Thyroid gland (tissue), 4 donors: ENCODE data around the gene DBF4B. TPM values are rescaled to one million over a fixed set of nuclear protein-coding genes. Genes with fewer than 3 reads are reported as not detected.

ENCODE experiments used
- DNase-seq, 2 donors: peaks; one replicate each; pipeline ENCODE4 v3.0.0-alpha.2; 2019
- H3K27ac ChIP-seq, 3 donors: fragments of 200-600 bp; sonication (generic); 1 replicate in 2 of 3; 2 replicates in 1 of 3; pipeline ENCODE4 v1.5.1; 2016 to 2019; ENCODE audit warnings: mild to moderate bottlenecking in 1 of 3, moderate library complexity in 1 of 3
- H3K27me3 ChIP-seq: fragments of 200-600 bp; sonication (generic); one replicate; pipeline ENCODE4 v1.5.1; 2019
- H3K36me3 ChIP-seq, 2 donors: fragments of 200-600 bp; sonication (generic); one replicate each; pipeline ENCODE4 v1.5.1; 2016 to 2019
- H3K4me1 ChIP-seq, 2 donors: fragments of 200-600 bp; sonication (generic); one replicate each; pipeline ENCODE4 v1.5.1; 2017 to 2019
- H3K4me3 ChIP-seq, 3 donors: fragments of 200-600 bp; sonication (generic); replicated peaks in 1 of 3; 1 replicate in 2 of 3; 2 replicates in 1 of 3; pipeline ENCODE4 v1.5.1; 2016; ENCODE audit warnings: mild to moderate bottlenecking in 1 of 3
- H3K9me3 ChIP-seq: fragments of 200-600 bp; sonication (generic); one replicate; pipeline ENCODE4 v1.5.1; 2017
- CTCF ChIP-seq, 6 experiments: fragments of 200-600 bp in 3 of 6; fragments of 450-650 bp in 3 of 6; sonication (generic) in 3 of 6; IDR thresholded peaks; one replicate each; pipeline ENCODE4 v1.5.1; 2016 to 2019; ENCODE audit warnings: antibody characterized with exemption in 6 of 6, mild to moderate bottlenecking in 2 of 6, inconsistent platforms in 1 of 6, moderate library complexity in 1 of 6
- POLR2A ChIP-seq, 2 donors: fragments of 450-650 bp; IDR thresholded peaks; one replicate each; pipeline ENCODE4 v1.6.1; 2017; ENCODE audit warnings: antibody characterized with exemption in 2 of 2, mild to moderate bottlenecking in 2 of 2, moderate library complexity in 1 of 2
- WGBS, 2 donors: methylation state at CpG; one replicate each; pipeline ENCODE4 v1.1.5; 2017; 5-methylcytosine and 5-hydroxymethylcytosine counted together
- intact Hi-C: fragments of 100-400 bp; cut with DNase I; formaldehyde crosslinking; loops from one replicate; pipeline ENCODE4 v1.15.1; 2023
- total RNA-seq, 4 donors: library from RNA; depleted of rRNA; stranded (reverse); fragments of >200 nt; gene quantifications; one replicate each; pipeline ENCODE4 v1.2.3, GENCODE V29; 2016

Gene DBF4B
- total RNA-seq, 4 donors from 2014 or later = 2.4 to 8.0 (median 5.1) TPM

DNA sequence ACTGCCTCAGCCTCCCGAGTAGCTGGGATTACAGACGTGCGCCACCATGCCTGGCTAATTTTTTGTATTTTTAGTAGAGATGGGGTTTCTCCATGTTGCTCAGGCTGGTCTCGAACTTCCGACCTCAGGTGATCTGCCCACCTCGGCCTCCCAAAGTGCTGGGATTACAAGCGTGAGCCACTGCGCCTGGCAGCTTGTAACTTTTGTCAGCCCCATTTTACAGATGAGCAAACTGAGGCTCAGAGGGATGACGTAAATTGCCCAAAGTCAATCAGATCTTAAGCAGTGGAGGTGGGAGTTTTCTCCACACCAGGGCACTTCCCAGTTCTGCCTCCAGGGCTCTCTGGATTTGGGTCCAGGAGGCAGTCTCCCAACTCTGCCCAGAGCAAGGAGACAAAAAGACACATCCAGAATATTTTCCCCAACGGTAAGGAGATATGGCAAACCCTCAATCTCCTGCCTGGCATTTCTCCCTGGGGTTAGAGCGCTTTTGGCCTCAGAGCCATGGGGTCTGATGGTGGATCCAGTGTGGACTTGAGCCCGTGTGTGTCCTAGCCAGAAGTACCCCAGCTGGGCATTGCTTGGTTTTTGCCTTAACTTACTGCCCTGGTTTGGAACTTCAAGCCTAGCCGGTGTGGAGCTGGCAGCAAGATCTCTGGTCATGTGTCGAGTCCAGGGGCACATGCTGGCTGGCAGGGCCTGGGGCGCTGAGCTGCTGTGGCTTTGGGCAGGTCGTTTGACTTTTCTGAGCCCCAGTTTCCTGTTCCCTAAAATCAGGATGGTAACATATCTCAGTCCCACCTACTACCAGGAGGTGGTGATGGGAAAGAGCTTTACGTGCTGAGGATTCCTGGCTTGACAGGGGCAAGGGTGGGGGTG is 53.7 kb downstream of the DBF4B start:
- no peak for DNase-seq
- H3K4me1 ChIP-seq = peaks cover 6 to 13% of the 10 kb centered on the region in 2 donors
- peaks cover 12% of the 10 kb centered on the region for H3K27me3 ChIP-seq
- WGBS, 2 donors = 72 to 82% methylated on average over 15 to 17 of the region's 17 CpGs
- TF ChIP-seq POLR2A (IDR thresholded peaks at IDR 0.05) (no peak), CTCF (IDR thresholded peaks at IDR 0.05) (no peak)
- H3K27ac ChIP-seq = no peak overlapping the region
- H3K36me3 ChIP-seq = no peaks in the 10 kb centered on the region
- H3K4me3 ChIP-seq = no peak overlapping the region
- intact Hi-C loops = no loop called here
- no peaks in the 10 kb centered on the region for H3K9me3 ChIP-seq

GRCh38 chr17:44763170-44763569 is 54.7 kb downstream of the DBF4B start:
- Histone ChIP-seq H3K9me3 (no peaks in the 10 kb centered on the region), H3K36me3 (no peaks in the 10 kb centered on the region), H3K4me3 (no peak overlapping the region), H3K27ac (no peak overlapping the region), H3K27me3 (peaks cover 12% of the 10 kb centered on the region), H3K4me1 (peaks cover 6 to 13% of the 10 kb centered on the region in 2 donors)
- WGBS, 2 donors = 82 to 88% methylated on average over 5 of the region's 5 CpGs
- TF ChIP-seq POLR2A (IDR thresholded peaks at IDR 0.05) (no peak), CTCF (IDR thresholded peaks at IDR 0.05) (no peak)
- DNase-seq = no peak
- intact Hi-C loops = no loop called here

GRCh38 chr17:44765965-44766364 is 57.5 kb downstream of the DBF4B start:
- intact Hi-C loops = no loop called here
- DNase-seq = no peak
- H3K27me3 ChIP-seq = no peaks in the 10 kb centered on the region
- no peaks in the 10 kb centered on the region for H3K4me1 ChIP-seq
- H3K9me3 ChIP-seq = no peaks in the 10 kb centered on the region
- WGBS, 2 donors = 60 to 63% methylated on average over 11 of the region's 11 CpGs
- no peaks in the 10 kb centered on the region for H3K36me3 ChIP-seq
- no peak overlapping the region for H3K27ac ChIP-seq
- no peak overlapping the region for H3K4me3 ChIP-seq
- TF ChIP-seq POLR2A (IDR thresholded peaks at IDR 0.05) (no peak), CTCF (IDR thresholded peaks at IDR 0.05) (no peak)

- Histone ChIP-seq H3K27ac (no peak overlapping the region), H3K27me3 (no peaks in the 10 kb centered on the region), H3K4me3 (no peak overlapping the region), H3K36me3 (no peaks in the 10 kb centered on the region), H3K4me1 (no peaks in the 10 kb centered on the region), H3K9me3 (no peaks in the 10 kb centered on the region)
- 48 to 60% methylated on average over 7 to 8 of the region's 8 CpGs for WGBS, 2 donors
- TF ChIP-seq CTCF (IDR thresholded peaks at IDR 0.05) (no peak), POLR2A (IDR thresholded peaks at IDR 0.05) (no peak)
- DNase-seq = no peak
- intact Hi-C loops = no loop called here
Observed at GRCh38 chr17:44766409-44767038, 58.1 kb downstream of the DBF4B start.

GRCh38 chr17:44767493-44767892 is 59.0 kb downstream of the DBF4B start:
- H3K27me3 ChIP-seq = no peaks in the 10 kb centered on the region
- H3K4me1 ChIP-seq = no peaks in the 10 kb centered on the region
- no peaks in the 10 kb centered on the region for H3K9me3 ChIP-seq
- 55 to 73% methylated on average over 2 to 4 of the region's 4 CpGs for WGBS, 2 donors
- no peaks in the 10 kb centered on the region for H3K36me3 ChIP-seq
- H3K27ac ChIP-seq = no peak overlapping the region
- no peak overlapping the region for H3K4me3 ChIP-seq
- intact Hi-C loops = no loop called here
- no peak for DNase-seq
- TF ChIP-seq POLR2A (IDR thresholded peaks at IDR 0.05) (no peak), CTCF (IDR thresholded peaks at IDR 0.05) (no peak)
